WTC11 (cell line): ENCODE results near the gene FANCE. TPM values are rescaled to one million over a fixed set of nuclear protein-coding genes. Genes with fewer than 3 reads are reported as not detected.

Experiments
- ATAC-seq: fragments of 200-7000 bp; cut with Tn5 transposase; 2 replicates; pipeline ENCODE4 v1.10.0; 2021; ENCODE audit warnings: mild to moderate bottlenecking, moderate library complexity
- CTCF ChIA-PET: fragments of 300-600 bp; sonication (Branson Sonifier 250); formaldehyde crosslinking; loops from one replicate; lab custom pipeline; 2021; ENCODE audit warnings: antibody characterized with exemption; lab: Charles Lee
- POLR2A ChIA-PET: fragments of 350-600 bp; sonication (Branson Sonifier 250); formaldehyde crosslinking; loops from one replicate; lab custom pipeline; 2021; ENCODE audit warnings: antibody characterized with exemption; lab: Charles Lee
- DNase-seq: peaks from one replicate; pipeline ENCODE4 v3.0.0; 2021; ENCODE audit warnings: low spot score
- H3K27ac Mint-ChIP-seq: 2 replicates; pipeline ENCODE4 v1.8.0; 2021; ENCODE audit warnings: mixed read lengths
- H3K27me3 Mint-ChIP-seq: 2 replicates; pipeline ENCODE4 v1.8.0; 2021; ENCODE audit warnings: low read depth, mild to moderate bottlenecking, moderate library complexity, mixed read lengths
- H3K36me3 Mint-ChIP-seq: 2 replicates; pipeline ENCODE4 v1.8.0; 2021; ENCODE audit warnings: mixed read lengths
- H3K4me1 Mint-ChIP-seq: 2 replicates; pipeline ENCODE4 v1.8.0; 2022; ENCODE audit warnings: mixed read lengths
- H3K4me3 Mint-ChIP-seq: 2 replicates; pipeline ENCODE4 v1.8.0; 2021; ENCODE audit warnings: mild to moderate bottlenecking, moderate library complexity, mixed read lengths
- H3K9me3 Mint-ChIP-seq: 2 replicates; pipeline ENCODE4 v1.8.0; 2021; ENCODE audit warnings: mixed read lengths
- ATF2 ChIP-seq: sonication (generic); formaldehyde crosslinking; IDR thresholded peaks from 2 replicates; pipeline ENCODE4 v1.8.1; 2022; ENCODE audit warnings: low read depth, missing genetic modification reagents, borderline replicate concordance
- E2F4 ChIP-seq: sonication (generic); formaldehyde crosslinking; IDR thresholded peaks from 2 replicates; pipeline ENCODE4 v1.8.1; 2022; ENCODE audit warnings: low read depth, mild to moderate bottlenecking, moderate library complexity, missing genetic modification reagents, borderline replicate concordance
- FOXJ3 ChIP-seq: sonication (generic); formaldehyde crosslinking; IDR thresholded peaks from 2 replicates; pipeline ENCODE4 v1.9.0; 2021; ENCODE audit warnings: missing genetic modification reagents, mild to moderate bottlenecking, borderline replicate concordance
- FOXP4 ChIP-seq: sonication (generic); formaldehyde crosslinking; IDR thresholded peaks from 2 replicates; pipeline ENCODE4 v1.8.0; 2022; ENCODE audit warnings: mild to moderate bottlenecking, missing genetic modification reagents
- GABPB1 ChIP-seq: sonication (generic); formaldehyde crosslinking; IDR thresholded peaks from 2 replicates; pipeline ENCODE4 v1.8.1; 2023; ENCODE audit warnings: mild to moderate bottlenecking, missing genetic modification reagents
- MYBL2 ChIP-seq: sonication (generic); formaldehyde crosslinking; IDR thresholded peaks from 2 replicates; pipeline ENCODE4 v1.8.1; 2023; ENCODE audit warnings: mild to moderate bottlenecking, moderate library complexity, missing genetic modification reagents
- NR1H2 ChIP-seq: sonication (generic); formaldehyde crosslinking; IDR thresholded peaks from 2 replicates; pipeline ENCODE4 v1.9.0; 2021; ENCODE audit warnings: mild to moderate bottlenecking, moderate library complexity, missing genetic modification reagents
- PREB ChIP-seq: sonication (generic); formaldehyde crosslinking; IDR thresholded peaks from 2 replicates; pipeline ENCODE4 v1.8.1; 2022; ENCODE audit warnings: mild to moderate bottlenecking, missing genetic modification reagents, moderate library complexity, borderline replicate concordance
- ZNF121 ChIP-seq: sonication (generic); formaldehyde crosslinking; IDR thresholded peaks from 2 replicates; pipeline ENCODE4 v1.8.0; 2023; ENCODE audit warnings: missing genetic modification reagents
- ZNF416 ChIP-seq: fragments of 250-450 bp; sonication (Bioruptor Pico); IDR thresholded peaks from 2 replicates; pipeline ENCODE4 v1.9.0; 2021; ENCODE audit warnings: mild to moderate bottlenecking, inconsistent platforms
- ZNF425 ChIP-seq: fragments of 250-450 bp; sonication (Bioruptor Pico); conservative IDR thresholded peaks from 2 replicates; pipeline ENCODE4 v1.9.0; 2021; ENCODE audit warnings: mild to moderate bottlenecking
- ZNF532 ChIP-seq: fragments of 250-450 bp; sonication (Bioruptor Pico); IDR thresholded peaks from 2 replicates; pipeline ENCODE4 v1.9.0; 2021; ENCODE audit warnings: mild to moderate bottlenecking, borderline replicate concordance
- total RNA-seq: library from RNA; stranded (reverse); gene quantifications from 3 replicates; pipeline ENCODE4 v1.2.3, GENCODE V29; 2021

Gene FANCE
- total RNA-seq, 1 experiment from 2014 or later, result 22.3 TPM

GRCh38 chr6:35411066-35411465 is 41.1 kb upstream of the FANCE start:
- peaks cover 11% of the 10 kb centered on the region for H3K4me1 Mint-ChIP-seq
- no peak for ATAC-seq
- H3K9me3 Mint-ChIP-seq, result no peaks in the 10 kb centered on the region
- POLR2A ChIA-PET, result no interaction called here
- no peaks in the 10 kb centered on the region; the same call in 1 of the 2 replicates for H3K27me3 Mint-ChIP-seq
- H3K36me3 Mint-ChIP-seq, result no peaks in the 10 kb centered on the region
- CTCF ChIA-PET, result interaction anchor here (0.7 to 2.8 kb wide), 3 partner anchors 9 to 70 kb away, joined by 3 to 10 read pairs (median 3); partner anchors contain the start of gene PPARD
- DNase-seq, result no peak
- H3K27ac Mint-ChIP-seq, result peak overlapping the region; percentile 35; the same call in 1 of the 2 replicates
- no peak for TF ChIP-seq ZNF416
- no peak overlapping the region for H3K4me3 Mint-ChIP-seq

GRCh38 chr6:35412102-35412501 is 40.0 kb upstream of the FANCE start:
- no peak for TF ChIP-seq E2F4
- TF ChIP-seq NR1H2, result no peak
- no peak for TF ChIP-seq PREB (CRISPR knock-in tag)
- no peak for TF ChIP-seq ATF2 (CRISPR knock-in tag)
- TF ChIP-seq ZNF532 (CRISPR knock-in tag), result no peak
- Mint-ChIP-seq H3K4me1 (peaks cover 11% of the 10 kb centered on the region), H3K9me3 (no peaks in the 10 kb centered on the region), H3K27me3 (no peaks in the 10 kb centered on the region; the same call in 1 of the 2 replicates), H3K36me3 (no peaks in the 10 kb centered on the region), H3K27ac (no peak overlapping the region), H3K4me3 (no peak overlapping the region)
- CTCF ChIA-PET, result interaction anchor here (0.6 to 2.8 kb wide), 3 partner anchors 28 to 71 kb away, joined by 4 to 10 read pairs (median 5); partner anchors contain the start of gene PPARD
- ATAC-seq, result no peak
- POLR2A ChIA-PET, result no interaction called here
- no peak for DNase-seq

GRCh38 chr6:35413911-35414310 is 38.2 kb upstream of the FANCE start:
- no peak for ATAC-seq
- no peaks in the 10 kb centered on the region for H3K36me3 Mint-ChIP-seq
- POLR2A ChIA-PET, result no interaction called here
- no peak overlapping the region for H3K27ac Mint-ChIP-seq
- no peaks in the 10 kb centered on the region for H3K9me3 Mint-ChIP-seq
- H3K4me3 Mint-ChIP-seq, result no peak overlapping the region
- H3K27me3 Mint-ChIP-seq, result no peaks in the 10 kb centered on the region
- CTCF ChIA-PET, result interaction anchor here (1.9 to 3.5 kb wide), 5 partner anchors 13 to 117 kb away, joined by 9 to 33 read pairs (median 16); partner anchors contain the start of genes DEF6 and PPARD
- no peak for DNase-seq
- peaks cover 15% of the 10 kb centered on the region for H3K4me1 Mint-ChIP-seq
- no peak for TF ChIP-seq FOXP4
- no peak for TF ChIP-seq FOXJ3
- no peak for TF ChIP-seq GABPB1 (CRISPR knock-in tag)
- TF ChIP-seq ZNF121 (CRISPR knock-in tag), result no peak
- no peak for TF ChIP-seq ATF2 (CRISPR knock-in tag)
- TF ChIP-seq MYBL2 (CRISPR knock-in tag), result no peak
- TF ChIP-seq ZNF425 (CRISPR knock-in tag), result no peak
